Panc1 (cell line): ENCODE data around the gene DLGAP4. TPM values are rescaled to one million over a fixed set of nuclear protein-coding genes. Genes with fewer than 3 reads are reported as not detected.

Experiments
- ATAC-seq: fragments of 200-7000 bp; cut with Tn5 transposase; 2 replicates; pipeline ENCODE4 v1.9.1; 2020; ENCODE audit warnings: mild to moderate bottlenecking, moderate library complexity
- BruUV-seq: library from RNA; stranded (reverse); fragments of 400-500 nt; replicated peaks from 2 replicates; lab custom pipeline; 2021; lab: Mats Ljungman, UMichigan
- CTCF ChIA-PET: fragments of 300-600 bp; sonication (Branson Sonifier 250); formaldehyde crosslinking; loops from one replicate; lab custom pipeline; 2022; ENCODE audit warnings: antibody characterized with exemption; lab: Charles Lee
- POLR2A ChIA-PET: fragments of 300-600 bp; sonication (Branson Sonifier 250); formaldehyde crosslinking; loops from one replicate; lab custom pipeline; 2022; ENCODE audit warnings: antibody characterized with exemption; lab: Charles Lee
- DNase-seq: peaks from one replicate; pipeline ENCODE4 v3.0.0-alpha.2; 2010; ENCODE audit warnings: low read depth, low spot score
- H3K27ac ChIP-seq: 2 replicates; pipeline ENCODE4 v1.5.1; 2011; ENCODE audit warnings: mild to moderate bottlenecking, low read length, inconsistent platforms
- H3K27me3 ChIP-seq: fragments of 200-500 bp; sonication (Bioruptor generic); 2 replicates; pipeline ENCODE4 v1.6.0; 2014; ENCODE audit warnings: low read length, inconsistent platforms; ENCODE audit not compliant: control insufficient read depth, insufficient read depth
- H3K36me3 ChIP-seq: fragments of 200-500 bp; sonication (Bioruptor generic); 2 replicates; pipeline ENCODE4 v1.5.1; 2014; ENCODE audit warnings: inconsistent platforms, mild to moderate bottlenecking, low read length, moderate library complexity; ENCODE audit not compliant: control insufficient read depth, insufficient read depth
- H3K4me1 ChIP-seq: 2 replicates; pipeline ENCODE4 v1.5.1; 2011; ENCODE audit warnings: inconsistent platforms, mild to moderate bottlenecking, low read length, moderate library complexity; ENCODE audit not compliant: control insufficient read depth, insufficient read depth
- H3K4me3 ChIP-seq, 2 experiments: 2 replicates each; pipeline ENCODE4 v1.5.1; 2011 to 2012; ENCODE audit warnings: low read depth in 2 of 2, low read length in 2 of 2, mild to moderate bottlenecking in 2 of 2, inconsistent platforms in 1 of 2, moderate library complexity in 1 of 2
- H3K9me3 ChIP-seq: fragments of 200-500 bp; sonication (Bioruptor generic); 2 replicates; pipeline ENCODE4 v1.5.1; 2014; ENCODE audit warnings: low read depth, mild to moderate bottlenecking, inconsistent platforms, low read length, moderate library complexity; ENCODE audit not compliant: control insufficient read depth, insufficient read depth
- POLR2AphosphoS5 ChIP-seq: IDR thresholded peaks from 2 replicates; pipeline ENCODE4 v1.6.1; 2012; ENCODE audit warnings: mild to moderate bottlenecking, low read depth, low read length, moderate library complexity
- SIN3A ChIP-seq: IDR thresholded peaks from 2 replicates; pipeline ENCODE4 v1.6.1; 2012; ENCODE audit warnings: low read depth, mild to moderate bottlenecking, low read length, moderate library complexity, borderline replicate concordance; ENCODE audit not compliant: insufficient read depth
- TCF7L2 ChIP-seq: IDR thresholded peaks from 2 replicates; pipeline ENCODE4 v1.6.1; 2011; ENCODE audit warnings: mild to moderate bottlenecking, low read depth, low read length, inconsistent platforms
- in situ Hi-C: cut with HindIII; loops from 2 replicates; pipeline ENCODE4 v1.10.0; 2016; ENCODE audit warnings: low sequenced_read_pairs, low pct_unique_long_range_greater_than_20kb
- intact Hi-C: fragments of 100-400 bp; cut with micrococcal nuclease; formaldehyde crosslinking; loops from one replicate; pipeline ENCODE4 v1.10.0; 2022; ENCODE audit not compliant: unreplicated experiment
- total RNA-seq: library from RNA; stranded (reverse); gene quantifications from one replicate; pipeline ENCODE4 v1.2.1, GENCODE V29; 2021; ENCODE audit not compliant: unreplicated experiment
- TF ChIP-seq, protein P1 (sequence below): fragments of 450-650 bp; IDR thresholded peaks from 2 replicates; pipeline ENCODE4 v1.5.1; 2017; ENCODE audit warnings: mild to moderate bottlenecking
- TF ChIP-seq, protein P2 (sequence below), 2 experiments: IDR thresholded peaks; 2 replicates each; pipeline ENCODE4 v1.6.1; 2011 to 2012; ENCODE audit warnings: low read depth in 2 of 2, control low read depth in 1 of 2, low read length in 1 of 2, mild to moderate bottlenecking in 1 of 2, moderate library complexity in 1 of 2; ENCODE audit not compliant: insufficient read depth in 1 of 2

DLGAP4 gene
- total RNA-seq, 1 experiment from 2014 or later = 52.5 TPM

GRCh38 chr20:36548704-36549627 lies 242.8 kb downstream of the DLGAP4 start:
- no peak overlapping the region for H3K27ac ChIP-seq
- H3K9me3 ChIP-seq = no peaks in the 10 kb centered on the region
- intact Hi-C loops = no loop called here
- CTCF ChIA-PET = no interaction called here
- BruUV-seq = TSS peak; percentile 91
- no peaks in the 10 kb centered on the region for H3K27me3 ChIP-seq
- in situ Hi-C loops = no loop called here
- no peak overlapping the region for H3K4me3 ChIP-seq
- no peak for ATAC-seq
- no peak for TF ChIP-seq POLR2AphosphoS5
- no peak for DNase-seq
- peaks cover 2% of the 10 kb centered on the region; the same call in 1 of the 2 replicates for H3K4me1 ChIP-seq
- POLR2A ChIA-PET = no interaction called here
- H3K36me3 ChIP-seq = no peaks in the 10 kb centered on the region

DNA sequence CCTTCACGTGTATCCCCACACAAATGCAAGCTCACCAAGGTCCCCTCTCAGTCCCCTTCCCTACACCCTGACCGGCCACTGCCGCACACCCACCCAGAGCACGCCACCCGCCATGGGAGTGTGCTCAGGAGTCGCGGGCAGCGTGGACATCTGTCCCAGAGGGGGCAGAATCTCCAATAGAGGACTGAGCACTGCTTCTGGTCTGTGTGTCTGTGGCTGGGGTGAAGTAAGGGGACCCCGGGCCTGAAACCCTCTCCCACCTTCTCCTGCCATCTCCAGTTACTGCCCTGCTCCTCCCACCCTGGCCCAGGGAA lies 243.4 kb downstream of the DLGAP4 start:
- Histone ChIP-seq H3K27ac (no peak overlapping the region), H3K4me3 (no peak overlapping the region), H3K4me1 (no peaks in the 10 kb centered on the region), H3K27me3 (no peaks in the 10 kb centered on the region), H3K36me3 (no peaks in the 10 kb centered on the region), H3K9me3 (no peaks in the 10 kb centered on the region)
- BruUV-seq = no TSS peak
- CTCF ChIA-PET = no interaction called here
- intact Hi-C loops (no loop called here), in situ Hi-C loops (no loop called here)
- DNase-seq = no peak
- peak; percentile 20; the same call in 1 of the 2 replicates for ATAC-seq
- TF ChIP-seq, protein P1, sequence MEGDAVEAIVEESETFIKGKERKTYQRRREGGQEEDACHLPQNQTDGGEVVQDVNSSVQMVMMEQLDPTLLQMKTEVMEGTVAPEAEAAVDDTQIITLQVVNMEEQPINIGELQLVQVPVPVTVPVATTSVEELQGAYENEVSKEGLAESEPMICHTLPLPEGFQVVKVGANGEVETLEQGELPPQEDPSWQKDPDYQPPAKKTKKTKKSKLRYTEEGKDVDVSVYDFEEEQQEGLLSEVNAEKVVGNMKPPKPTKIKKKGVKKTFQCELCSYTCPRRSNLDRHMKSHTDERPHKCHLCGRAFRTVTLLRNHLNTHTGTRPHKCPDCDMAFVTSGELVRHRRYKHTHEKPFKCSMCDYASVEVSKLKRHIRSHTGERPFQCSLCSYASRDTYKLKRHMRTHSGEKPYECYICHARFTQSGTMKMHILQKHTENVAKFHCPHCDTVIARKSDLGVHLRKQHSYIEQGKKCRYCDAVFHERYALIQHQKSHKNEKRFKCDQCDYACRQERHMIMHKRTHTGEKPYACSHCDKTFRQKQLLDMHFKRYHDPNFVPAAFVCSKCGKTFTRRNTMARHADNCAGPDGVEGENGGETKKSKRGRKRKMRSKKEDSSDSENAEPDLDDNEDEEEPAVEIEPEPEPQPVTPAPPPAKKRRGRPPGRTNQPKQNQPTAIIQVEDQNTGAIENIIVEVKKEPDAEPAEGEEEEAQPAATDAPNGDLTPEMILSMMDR = no peak
- no peak for TF ChIP-seq SIN3A
- TF ChIP-seq TCF7L2 = no peak
- TF ChIP-seq, protein P2, sequence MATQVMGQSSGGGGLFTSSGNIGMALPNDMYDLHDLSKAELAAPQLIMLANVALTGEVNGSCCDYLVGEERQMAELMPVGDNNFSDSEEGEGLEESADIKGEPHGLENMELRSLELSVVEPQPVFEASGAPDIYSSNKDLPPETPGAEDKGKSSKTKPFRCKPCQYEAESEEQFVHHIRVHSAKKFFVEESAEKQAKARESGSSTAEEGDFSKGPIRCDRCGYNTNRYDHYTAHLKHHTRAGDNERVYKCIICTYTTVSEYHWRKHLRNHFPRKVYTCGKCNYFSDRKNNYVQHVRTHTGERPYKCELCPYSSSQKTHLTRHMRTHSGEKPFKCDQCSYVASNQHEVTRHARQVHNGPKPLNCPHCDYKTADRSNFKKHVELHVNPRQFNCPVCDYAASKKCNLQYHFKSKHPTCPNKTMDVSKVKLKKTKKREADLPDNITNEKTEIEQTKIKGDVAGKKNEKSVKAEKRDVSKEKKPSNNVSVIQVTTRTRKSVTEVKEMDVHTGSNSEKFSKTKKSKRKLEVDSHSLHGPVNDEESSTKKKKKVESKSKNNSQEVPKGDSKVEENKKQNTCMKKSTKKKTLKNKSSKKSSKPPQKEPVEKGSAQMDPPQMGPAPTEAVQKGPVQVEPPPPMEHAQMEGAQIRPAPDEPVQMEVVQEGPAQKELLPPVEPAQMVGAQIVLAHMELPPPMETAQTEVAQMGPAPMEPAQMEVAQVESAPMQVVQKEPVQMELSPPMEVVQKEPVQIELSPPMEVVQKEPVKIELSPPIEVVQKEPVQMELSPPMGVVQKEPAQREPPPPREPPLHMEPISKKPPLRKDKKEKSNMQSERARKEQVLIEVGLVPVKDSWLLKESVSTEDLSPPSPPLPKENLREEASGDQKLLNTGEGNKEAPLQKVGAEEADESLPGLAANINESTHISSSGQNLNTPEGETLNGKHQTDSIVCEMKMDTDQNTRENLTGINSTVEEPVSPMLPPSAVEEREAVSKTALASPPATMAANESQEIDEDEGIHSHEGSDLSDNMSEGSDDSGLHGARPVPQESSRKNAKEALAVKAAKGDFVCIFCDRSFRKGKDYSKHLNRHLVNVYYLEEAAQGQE (IDR thresholded peaks at IDR 0.05; ENCODE audit: insufficient read depth in 1 of 2, low read depth in 2 of 2, low read length in 1 of 2) = no peak
- no peak for TF ChIP-seq POLR2AphosphoS5
- POLR2A ChIA-PET = no interaction called here
